COR-L47 (cell line): ENCODE measurements around the gene FAM25G.
"Not testable (repeated sequence)": the region's sequence is repeated elsewhere in the genome, so short reads cannot be mapped to it uniquely, and the experiment has no call there.

Experiments used
- DNase-seq: peaks from one replicate; lab custom pipeline; 2025; lab: John Stamatoyannopoulos, UW

Gene FAM25G

GRCh38 chr10:47491600-47491999 is at the start of gene FAM25G:
FAM25G (minus strand) TSS chr10:47491700; CDS start chr10:47491674, 26 bp downstream.
- DNase-seq = not testable (repeated sequence)

- DNase-seq = not testable (repeated sequence)
Observed at GRCh38 chr10:47536430-47536829, 44.9 kb upstream of the FAM25G start.

GRCh38 chr10:47523475-47523874 is 32.0 kb upstream of the FAM25G start, which contains the start of gene AGAP9:
AGAP9 (minus strand) TSS chr10:47523638; CDS start chr10:47523526, 112 bp downstream.
- DNase-seq = not testable (repeated sequence)

GRCh38 chr10:47502313-47502712 is 10.8 kb upstream of the FAM25G start:
- DNase-seq = not testable (repeated sequence)

- DNase-seq = not testable (repeated sequence)
Observed at GRCh38 chr10:47494226-47494625, 2.7 kb upstream of the FAM25G start.

GRCh38 chr10:47489630-47490029 is 1.9 kb downstream of the FAM25G start:
- DNase-seq = not testable (repeated sequence)

- DNase-seq = not testable (repeated sequence)
Observed at GRCh38 chr10:47485943-47486342, 5.6 kb downstream of the FAM25G start.

- not testable (repeated sequence) for DNase-seq
Observed at GRCh38 chr10:47484786-47485185, 6.7 kb downstream of the FAM25G start.

- DNase-seq = not testable (repeated sequence)
Observed at GRCh38 chr10:47483923-47484322, 7.6 kb downstream of the FAM25G start, which contains the start of gene ANXA8. ANXA8 (minus strand) TSS chr10:47484115; CDS start chr10:47483933, 182 bp downstream.

GRCh38 chr10:47482367-47482766 is 9.1 kb downstream of the FAM25G start:
- not testable (repeated sequence) for DNase-seq

- DNase-seq = not testable (repeated sequence)
Observed at GRCh38 chr10:47481768-47482181, 9.7 kb downstream of the FAM25G start.

GRCh38 chr10:47481182-47481766 is 10.2 kb downstream of the FAM25G start:
- DNase-seq = not testable (repeated sequence)

- DNase-seq = not testable (repeated sequence)
Observed at GRCh38 chr10:47480133-47480532, 11.4 kb downstream of the FAM25G start.

- DNase-seq = not testable (repeated sequence)
Observed at GRCh38 chr10:47478114-47478513, 13.4 kb downstream of the FAM25G start.

- not testable (repeated sequence) for DNase-seq
Observed at GRCh38 chr10:47477078-47477477, 14.4 kb downstream of the FAM25G start.

GRCh38 chr10:47475101-47475500 is 16.4 kb downstream of the FAM25G start:
- not testable (repeated sequence) for DNase-seq

- DNase-seq = not testable (repeated sequence)
Observed at GRCh38 chr10:47473516-47473915, 18.0 kb downstream of the FAM25G start.

GRCh38 chr10:47472647-47473046 is 18.9 kb downstream of the FAM25G start:
- DNase-seq = not testable (repeated sequence)

- DNase-seq = not testable (repeated sequence)
Observed at GRCh38 chr10:47472072-47472471, 19.4 kb downstream of the FAM25G start.

GRCh38 chr10:47468731-47469528 is 22.6 kb downstream of the FAM25G start:
- DNase-seq = not testable (repeated sequence)

GRCh38 chr10:47467957-47468356 is 23.5 kb downstream of the FAM25G start:
- DNase-seq = not testable (repeated sequence)

GRCh38 chr10:47467458-47467857 is 24.0 kb downstream of the FAM25G start:
- DNase-seq = not testable (repeated sequence)
